ENCODE results near the gene THY1.

GRCh38 chr11:119445379-119445778, 22.4 kb upstream of the THY1 start:
- TF ChIP-seq CTCF (IDR thresholded peaks at IDR 0.05; ENCODE audit: low read length) (no peak), EZH2 (optimal IDR thresholded peaks at IDR 0.05; ENCODE audit: low read depth, low read length) (no peak)

Measured in MM.1S (cell line).